SK-N-SH treated with all-trans-retinoic acid at 6 μM for 48 hours (cell line): ENCODE data around the gene CD248.

ENCODE experiments used
- ARNTL ChIP-seq: fragments of 450-650 bp; formaldehyde crosslinking; IDR thresholded peaks from 2 replicates; pipeline ENCODE4 v1.5.0; 2020; ENCODE audit warnings: low read depth, mild to moderate bottlenecking, moderate library complexity, borderline replicate concordance
- RARB ChIP-seq: fragments of 250-450 bp; sonication (Bioruptor Pico); IDR thresholded peaks from 2 replicates; pipeline ENCODE4 v1.8.0; 2021; ENCODE audit warnings: mild to moderate bottlenecking, moderate library complexity
- SNAI2 ChIP-seq: fragments of 250-450 bp; sonication (Bioruptor Pico); IDR thresholded peaks from 2 replicates; pipeline ENCODE4 v1.5.0; 2020; ENCODE audit warnings: mild to moderate bottlenecking, moderate library complexity
- TOX ChIP-seq: fragments of 250-450 bp; sonication (Bioruptor Pico); IDR thresholded peaks from 2 replicates; pipeline ENCODE4 v1.8.0; 2021; ENCODE audit warnings: mild to moderate bottlenecking, moderate library complexity, borderline replicate concordance
- ZFP30 ChIP-seq: fragments of 450-650 bp; formaldehyde crosslinking; IDR thresholded peaks from 2 replicates; pipeline ENCODE4 v1.5.0; 2022; ENCODE audit warnings: mild to moderate bottlenecking, moderate library complexity

GRCh38 chr11:66324664-66325063 is 7.8 kb upstream of the CD248 start:
- TF ChIP-seq ARNTL (CRISPR knock-in tag) = no peak
- no peak for TF ChIP-seq ZFP30 (CRISPR knock-in tag)
- TF ChIP-seq SNAI2 (CRISPR knock-in tag) = no peak
- no peak for TF ChIP-seq RARB (CRISPR knock-in tag)
- TF ChIP-seq TOX (CRISPR knock-in tag) = no peak
